ENCODE measurements around the gene KCNK18. TPM values are rescaled to one million over a fixed set of nuclear protein-coding genes. Genes with fewer than 3 reads are reported as not detected.

Gene KCNK18
- total RNA-seq, 6 experiments from 2014 or later = not detected

GRCh38 chr10:117239051-117239450 lies 41.8 kb downstream of the KCNK18 start:
- no peak for DNase-seq

GRCh38 chr10:117239721-117240620 lies 42.7 kb downstream of the KCNK18 start:
- TF ChIP-seq POLR2A (IDR thresholded peaks at IDR 0.05) = no peak
- TF ChIP-seq CTCF (IDR thresholded peaks at IDR 0.05) = no peak
- Histone ChIP-seq H3K36me3 (no peaks in the 10 kb centered on the region), H3K27me3 (peaks cover 0 to 4% of the 10 kb centered on the region in 2 donors), H3K9me3 (no peaks in the 10 kb centered on the region), H3K27ac (no peak overlapping the region), H3K4me1 (peaks cover 0 to 5% (median 0%) of the 10 kb centered on the region in 4 donors), H3K4me3 (no peak overlapping the region)
- intact Hi-C loops (cut with DNase I) = no loop called here
- WGBS (ENCODE audit: insufficient coverage, low coverage, low lambda C conversion rate, missing lambda C conversion rate) = 67% methylated on average over 5 of the region's 15 CpGs
- no peak for DNase-seq
- no peak for ATAC-seq

More at GRCh38 chr10:117239051-117239450, 41.8 kb downstream of the KCNK18 start:
- no peak for TF ChIP-seq CTCF (IDR thresholded peaks at IDR 0.05)
- Histone ChIP-seq H3K4me3 (no peak overlapping the region), H3K27me3 (peaks cover 0 to 4% of the 10 kb centered on the region in 2 donors), H3K4me1 (peaks cover 0 to 5% (median 0%) of the 10 kb centered on the region in 4 donors), H3K36me3 (no peaks in the 10 kb centered on the region), H3K27ac (no peak overlapping the region), H3K9me3 (no peaks in the 10 kb centered on the region)
- intact Hi-C loops (cut with DNase I) = no loop called here
- ATAC-seq = no peak
- WGBS (ENCODE audit: insufficient coverage, low coverage, low lambda C conversion rate, missing lambda C conversion rate) = 73% methylated on average over 3 of the region's 8 CpGs

GRCh38 chr10:117240621-117241529 lies 43.6 kb downstream of the KCNK18 start, which contains the start of gene SLC18A2:
Gene SLC18A2, plus strand, starts transcription at chr10:117241114. Its CDS starts 580 bp downstream, at chr10:117241694.
- DNase-seq (no peak), ATAC-seq (peak in 2 of 4 donors; percentile 5 to 27)
- H3K27ac ChIP-seq = no peak within 1 kb of the TSS
- H3K9me3 ChIP-seq = no peaks in the 10 kb centered on the region
- 19% methylated on average over 9 of the region's 93 CpGs for WGBS (ENCODE audit: insufficient coverage, low coverage, low lambda C conversion rate, missing lambda C conversion rate)
- TF ChIP-seq CTCF (IDR thresholded peaks at IDR 0.05) = no peak
- TF ChIP-seq POLR2A (IDR thresholded peaks at IDR 0.05) = no peak
- peaks cover 0 to 5% (median 0%) of the 10 kb centered on the region in 4 donors for H3K4me1 ChIP-seq
- peaks cover 0 to 4% of the 10 kb centered on the region in 2 donors for H3K27me3 ChIP-seq
- no peaks in the 10 kb centered on the region for H3K36me3 ChIP-seq
- intact Hi-C loops (cut with DNase I) = no loop called here
- peak within 1 kb of the TSS in 1 of 3 donors; percentile 19 for H3K4me3 ChIP-seq

Data from right lobe of liver (tissue), 6 donors.